ENCODE results near the gene CRACR2A.

Gene CRACR2A

GRCh38 chr12:3571323-3571722 is 181.6 kb downstream of the CRACR2A start:
- no peak for DNase-seq (ENCODE audit: low read depth)
- no peak for TF ChIP-seq CTCF (IDR thresholded peaks at IDR 0.05; ENCODE audit: low read depth, low read length, missing control alignments)
- no peak overlapping the region for H3K4me3 ChIP-seq (ENCODE audit: low read depth, low read length)

GRCh38 chr12:3568695-3569094 is 184.2 kb downstream of the CRACR2A start:
- H3K4me3 ChIP-seq (ENCODE audit: low read depth, low read length), result no peak overlapping the region
- TF ChIP-seq CTCF (IDR thresholded peaks at IDR 0.05; ENCODE audit: low read depth, low read length, missing control alignments), result no peak
- DNase-seq (ENCODE audit: low read depth), result no peak

GRCh38 chr12:3565985-3566384 is 186.9 kb downstream of the CRACR2A start:
- DNase-seq (ENCODE audit: low read depth), result no peak
- no peak overlapping the region for H3K4me3 ChIP-seq (ENCODE audit: low read depth, low read length)
- no peak for TF ChIP-seq CTCF (IDR thresholded peaks at IDR 0.05; ENCODE audit: low read depth, low read length, missing control alignments)
